Measurements from ENCODE around the gene GPC4. TPM values are rescaled to one million over a fixed set of nuclear protein-coding genes. Genes with fewer than 3 reads are reported as not detected.

Gene GPC4
- polyA plus RNA-seq, 1 donor from 2014 or later: 1.2 TPM

GRCh38 chrX:133410550-133410949 is 4.7 kb downstream of the GPC4 start:
- no peaks in the 10 kb centered on the region for H4K20me1 ChIP-seq (ENCODE audit: insufficient read depth)
- H2AFZ ChIP-seq (ENCODE audit: low read depth, low read length): no peak overlapping the region
- H3K36me3 ChIP-seq (ENCODE audit: insufficient read depth, low read length): no peaks in the 10 kb centered on the region
- no peak for TF ChIP-seq EZH2 (IDR thresholded peaks at IDR 0.05; ENCODE audit: borderline replicate concordance, insufficient read depth, low read length, poor library complexity, severe bottlenecking)
- no peak for TF ChIP-seq MXI1 (conservative IDR thresholded peaks at IDR 0.05; ENCODE audit: poor library complexity, severe bottlenecking)
- no peak overlapping the region for H3K4me3 ChIP-seq (ENCODE audit: low read length)
- peaks cover 20% of the 10 kb centered on the region for H3K27me3 ChIP-seq (ENCODE audit: insufficient read depth, low read depth, low read length)
- H3K9me2 ChIP-seq (ENCODE audit: insufficient read depth, low read length): no peaks in the 10 kb centered on the region
- H3K27ac ChIP-seq (ENCODE audit: low read length): no peak overlapping the region
- H3K4me2 ChIP-seq (ENCODE audit: low read length): no peak overlapping the region
- peaks cover 6% of the 10 kb centered on the region for H3K79me2 ChIP-seq (replicated peaks; ENCODE audit: insufficient read depth, low read length)
- H3K9ac ChIP-seq (ENCODE audit: low read length): no peak overlapping the region
- H3F3A ChIP-seq (ENCODE audit: insufficient read depth, low read length, poor library complexity, severe bottlenecking): no peaks in the 10 kb centered on the region
- no peaks in the 10 kb centered on the region for H3K9me3 ChIP-seq (ENCODE audit: low read length)

GRCh38 chrX:133405498-133406185 is 9.6 kb downstream of the GPC4 start:
- Histone ChIP-seq H3F3A (ENCODE audit: insufficient read depth, low read length, poor library complexity, severe bottlenecking) (no peaks in the 10 kb centered on the region), H3K4me2 (ENCODE audit: low read length) (no peak overlapping the region), H3K9me2 (ENCODE audit: insufficient read depth, low read length) (no peaks in the 10 kb centered on the region), H3K27me3 (ENCODE audit: insufficient read depth, low read depth, low read length) (no peaks in the 10 kb centered on the region), H3K9ac (ENCODE audit: low read length) (no peak overlapping the region), H3K9me3 (ENCODE audit: low read length) (no peaks in the 10 kb centered on the region), H3K36me3 (ENCODE audit: insufficient read depth, low read length) (no peaks in the 10 kb centered on the region), H3K79me2 (replicated peaks; ENCODE audit: insufficient read depth, low read length) (peaks cover 6% of the 10 kb centered on the region), H4K20me1 (ENCODE audit: insufficient read depth) (no peaks in the 10 kb centered on the region), H3K4me3 (ENCODE audit: low read length) (no peak overlapping the region), H2AFZ (ENCODE audit: low read depth, low read length) (no peak overlapping the region), H3K27ac (ENCODE audit: low read length) (no peak overlapping the region)
- TF ChIP-seq MXI1 (conservative IDR thresholded peaks at IDR 0.05; ENCODE audit: poor library complexity, severe bottlenecking): no peak
- no peak for TF ChIP-seq SMC3 (conservative IDR thresholded peaks at IDR 0.05; ENCODE audit: poor library complexity)
- TF ChIP-seq EP300 (conservative IDR thresholded peaks at IDR 0.05; ENCODE audit: poor library complexity, severe bottlenecking): no peak
- TF ChIP-seq EZH2 (IDR thresholded peaks at IDR 0.05; ENCODE audit: borderline replicate concordance, insufficient read depth, low read length, poor library complexity, severe bottlenecking): no peak
- no peak for TF ChIP-seq REST (IDR thresholded peaks at IDR 0.05; ENCODE audit: borderline replicate concordance)
- no peak for TF ChIP-seq RAD21 (conservative IDR thresholded peaks at IDR 0.05)

- Histone ChIP-seq H3F3A (ENCODE audit: insufficient read depth, low read length, poor library complexity, severe bottlenecking) (no peaks in the 10 kb centered on the region), H3K36me3 (ENCODE audit: insufficient read depth, low read length) (no peaks in the 10 kb centered on the region), H4K20me1 (ENCODE audit: insufficient read depth) (no peaks in the 10 kb centered on the region), H3K9me3 (ENCODE audit: low read length) (no peaks in the 10 kb centered on the region), H3K27me3 (ENCODE audit: insufficient read depth, low read depth, low read length) (no peaks in the 10 kb centered on the region), H3K9me2 (ENCODE audit: insufficient read depth, low read length) (no peaks in the 10 kb centered on the region), H3K9ac (ENCODE audit: low read length) (no peak overlapping the region), H3K79me2 (replicated peaks; ENCODE audit: insufficient read depth, low read length) (no peaks in the 10 kb centered on the region), H3K4me2 (ENCODE audit: low read length) (no peak overlapping the region), H3K27ac (ENCODE audit: low read length) (no peak overlapping the region), H3K4me3 (ENCODE audit: low read length) (no peak overlapping the region), H2AFZ (ENCODE audit: low read depth, low read length) (no peak overlapping the region)
- TF ChIP-seq EZH2 (IDR thresholded peaks at IDR 0.05; ENCODE audit: borderline replicate concordance, insufficient read depth, low read length, poor library complexity, severe bottlenecking) (no peak), TAF1 (IDR thresholded peaks at IDR 0.05; ENCODE audit: low read depth) (no peak), RAD21 (conservative IDR thresholded peaks at IDR 0.05) (no peak), EP300 (conservative IDR thresholded peaks at IDR 0.05; ENCODE audit: poor library complexity, severe bottlenecking) (no peak), CTCF (IDR thresholded peaks at IDR 0.05; ENCODE audit: poor library complexity, severe bottlenecking) (no peak), MXI1 (conservative IDR thresholded peaks at IDR 0.05; ENCODE audit: poor library complexity, severe bottlenecking) (no peak), REST (IDR thresholded peaks at IDR 0.05; ENCODE audit: borderline replicate concordance) (no peak), SMC3 (conservative IDR thresholded peaks at IDR 0.05; ENCODE audit: poor library complexity) (no peak), POLR2AphosphoS5 (IDR thresholded peaks at IDR 0.05) (no peak)
These were observed 11.3 kb downstream of the GPC4 start for GRCh38 chrX:133403984-133404383.
